Effector CD4-positive, alpha-beta T cell (primary cell): ENCODE measurements around the gene SPDYE3. TPM values are rescaled to one million over a fixed set of nuclear protein-coding genes. Genes with fewer than 3 reads are reported as not detected.
"Not testable (repeated sequence)": the region's sequence is repeated elsewhere in the genome, so short reads cannot be mapped to it uniquely, and the experiment has no call there.

Source experiments
- DNase-seq: peaks from one replicate; pipeline ENCODE4 v3.0.0-alpha.2; 2020
- total RNA-seq: gene quantifications from one replicate; lab custom pipeline; 2026; lab: John Stamatoyannopoulos, UW

SPDYE3 gene
- total RNA-seq = not detected

- DNase-seq = not testable (repeated sequence)
Measured at GRCh38 chr7:100307402-100307801, at the start of gene SPDYE3. SPDYE3 (plus strand) TSS chr7:100307702; CDS start chr7:100307886, 184 bp downstream.

- DNase-seq = not testable (repeated sequence)
Measured at GRCh38 chr7:100259984-100260383, 47.5 kb upstream of the SPDYE3 start.

- not testable (repeated sequence) for DNase-seq
Measured at GRCh38 chr7:100262896-100263295, 44.6 kb upstream of the SPDYE3 start.

- not testable (repeated sequence) for DNase-seq
Measured at GRCh38 chr7:100264223-100264622, 43.3 kb upstream of the SPDYE3 start.

- DNase-seq = not testable (repeated sequence)
Measured at GRCh38 chr7:100264669-100265165, 42.8 kb upstream of the SPDYE3 start.

- DNase-seq = not testable (repeated sequence)
Measured at GRCh38 chr7:100265851-100266250, 41.7 kb upstream of the SPDYE3 start.

GRCh38 chr7:100266576-100267354, 40.7 kb upstream of the SPDYE3 start:
- no peak for DNase-seq

GRCh38 chr7:100267648-100268047, 39.9 kb upstream of the SPDYE3 start:
- no peak for DNase-seq

- DNase-seq = not testable (repeated sequence)
Measured at GRCh38 chr7:100268882-100269281, 38.6 kb upstream of the SPDYE3 start.

GRCh38 chr7:100269306-100270045, 38.0 kb upstream of the SPDYE3 start:
- not testable (repeated sequence) for DNase-seq

GRCh38 chr7:100270046-100270918, 37.2 kb upstream of the SPDYE3 start:
- not testable (repeated sequence) for DNase-seq

GRCh38 chr7:100270941-100271593, 36.4 kb upstream of the SPDYE3 start:
- DNase-seq = not testable (repeated sequence)

GRCh38 chr7:100271716-100272537, 35.6 kb upstream of the SPDYE3 start:
- DNase-seq = peak; percentile 94

- not testable (repeated sequence) for DNase-seq
Measured at GRCh38 chr7:100272538-100272902, 35.0 kb upstream of the SPDYE3 start.

GRCh38 chr7:100275120-100275519, 32.4 kb upstream of the SPDYE3 start:
- no peak for DNase-seq

- DNase-seq = not testable (repeated sequence)
Measured at GRCh38 chr7:100276126-100276525, 31.4 kb upstream of the SPDYE3 start.

- DNase-seq = not testable (repeated sequence)
Measured at GRCh38 chr7:100282069-100282608, 25.4 kb upstream of the SPDYE3 start.

- DNase-seq = not testable (repeated sequence)
Measured at GRCh38 chr7:100283147-100283546, 24.4 kb upstream of the SPDYE3 start.

GRCh38 chr7:100287191-100287969, 20.1 kb upstream of the SPDYE3 start:
- DNase-seq = not testable (repeated sequence)

- not testable (repeated sequence) for DNase-seq
Measured at GRCh38 chr7:100288258-100288657, 19.2 kb upstream of the SPDYE3 start.
